Smooth muscle cell of the brain vasculature (primary cell): ENCODE data around the gene PEMT.

ENCODE experiments used
- DNase-seq: peaks from one replicate; pipeline ENCODE4 v3.0.0-alpha.2; 2012; ENCODE audit warnings: low read depth, low spot score

Gene PEMT

DNA sequence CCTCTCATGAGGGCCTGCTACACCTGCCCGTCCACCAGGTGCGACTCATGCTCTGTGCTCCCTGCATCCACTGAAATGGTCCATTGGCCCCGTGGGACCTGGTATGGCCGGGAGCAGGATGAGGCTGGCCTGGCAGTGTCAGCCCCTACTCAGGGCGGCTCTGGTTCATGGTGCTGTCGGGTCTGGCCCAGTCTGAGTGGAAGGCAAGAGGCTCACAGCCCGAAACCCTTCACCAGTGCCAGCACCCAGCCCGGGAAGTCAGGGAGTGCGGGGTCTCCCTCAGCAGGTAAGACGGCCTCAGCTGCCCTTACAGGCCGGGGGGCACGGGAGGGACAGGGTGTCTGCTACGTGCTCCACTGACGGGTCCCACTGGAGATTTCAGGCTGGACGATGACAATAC, 54.8 kb downstream of the PEMT start:
- DNase-seq: no peak

DNA sequence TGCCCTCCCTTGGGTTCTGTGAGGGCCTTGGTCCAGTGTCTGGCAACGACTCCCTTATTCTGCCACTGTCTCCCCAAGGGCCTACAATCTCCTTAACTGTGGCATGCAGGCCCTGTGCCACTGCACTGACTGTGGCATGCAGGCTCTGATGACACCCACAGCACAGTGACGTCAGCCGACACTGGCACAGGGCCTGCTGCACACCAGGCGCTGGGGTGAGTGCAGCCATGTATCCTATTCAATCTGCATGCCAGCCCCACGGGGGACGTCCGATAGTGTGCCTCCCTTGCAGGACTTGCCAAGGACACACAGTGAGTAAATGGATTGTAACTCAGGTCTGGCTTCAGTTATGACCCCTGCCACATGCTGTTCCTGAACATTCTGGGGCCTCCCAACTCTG, 55.6 kb downstream of the PEMT start:
- no peak for DNase-seq

DNA sequence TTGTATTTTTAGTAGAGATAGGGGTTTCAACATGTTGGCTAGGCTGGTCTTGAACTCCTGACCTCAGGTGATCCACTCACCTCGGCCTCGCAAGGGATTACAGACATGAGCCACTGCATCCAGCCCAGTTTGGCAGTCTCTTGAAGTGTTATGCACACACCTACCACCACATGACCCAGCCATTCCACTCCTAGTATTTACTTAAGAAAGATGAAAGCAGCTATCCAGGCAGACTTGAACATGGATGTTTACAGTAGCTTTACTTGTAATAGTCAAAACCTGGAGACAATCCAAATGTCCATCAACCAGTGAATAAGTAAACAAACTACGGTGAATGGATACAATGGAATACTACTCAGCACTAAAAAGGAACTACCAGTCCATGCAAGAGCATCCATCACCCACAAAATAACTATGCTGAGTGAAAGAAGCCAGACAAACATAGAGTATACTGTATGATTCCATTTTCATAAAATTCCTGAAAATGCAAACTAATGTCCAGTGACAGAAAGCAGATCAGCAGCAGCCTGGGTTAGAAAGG, 57.5 kb downstream of the PEMT start:
- DNase-seq: no peak

DNA sequence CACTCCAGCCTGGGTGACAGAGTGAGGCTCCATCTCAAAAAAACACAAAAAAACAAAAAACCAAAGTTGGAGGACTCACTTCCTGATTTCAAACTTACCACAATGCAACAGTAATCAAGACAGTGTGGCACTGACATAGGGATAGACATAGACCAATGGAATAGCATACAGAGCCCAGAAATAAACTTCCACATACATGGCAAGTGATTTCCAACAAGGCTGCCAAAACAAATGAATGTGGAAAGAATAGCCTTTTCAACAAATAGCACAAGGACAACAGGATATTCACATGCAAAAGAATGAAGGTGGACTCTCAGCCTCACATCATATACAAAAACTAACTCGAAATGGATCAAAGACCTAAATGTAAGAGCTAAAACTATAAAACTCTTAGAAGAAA, 58.5 kb downstream of the PEMT start:
- DNase-seq: no peak

DNA sequence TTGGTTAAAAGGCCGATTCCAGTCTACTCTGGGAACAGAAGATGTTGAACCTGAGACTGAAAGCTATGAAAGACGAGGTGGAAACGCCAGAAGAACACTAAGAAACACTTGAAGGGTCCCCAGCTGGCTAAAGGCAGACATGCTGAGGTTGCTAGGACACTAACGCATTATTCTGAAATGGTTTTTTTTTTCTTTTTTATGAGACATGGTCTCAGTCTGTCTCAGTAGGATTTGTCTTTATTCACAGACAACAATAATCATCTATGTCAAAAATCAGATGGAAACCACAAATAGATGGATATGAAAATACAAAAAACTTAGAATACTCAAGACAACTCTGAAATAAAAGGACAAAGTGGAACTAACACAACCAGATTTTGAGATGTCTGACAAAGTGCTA, 60.4 kb downstream of the PEMT start:
- DNase-seq: no peak

DNA sequence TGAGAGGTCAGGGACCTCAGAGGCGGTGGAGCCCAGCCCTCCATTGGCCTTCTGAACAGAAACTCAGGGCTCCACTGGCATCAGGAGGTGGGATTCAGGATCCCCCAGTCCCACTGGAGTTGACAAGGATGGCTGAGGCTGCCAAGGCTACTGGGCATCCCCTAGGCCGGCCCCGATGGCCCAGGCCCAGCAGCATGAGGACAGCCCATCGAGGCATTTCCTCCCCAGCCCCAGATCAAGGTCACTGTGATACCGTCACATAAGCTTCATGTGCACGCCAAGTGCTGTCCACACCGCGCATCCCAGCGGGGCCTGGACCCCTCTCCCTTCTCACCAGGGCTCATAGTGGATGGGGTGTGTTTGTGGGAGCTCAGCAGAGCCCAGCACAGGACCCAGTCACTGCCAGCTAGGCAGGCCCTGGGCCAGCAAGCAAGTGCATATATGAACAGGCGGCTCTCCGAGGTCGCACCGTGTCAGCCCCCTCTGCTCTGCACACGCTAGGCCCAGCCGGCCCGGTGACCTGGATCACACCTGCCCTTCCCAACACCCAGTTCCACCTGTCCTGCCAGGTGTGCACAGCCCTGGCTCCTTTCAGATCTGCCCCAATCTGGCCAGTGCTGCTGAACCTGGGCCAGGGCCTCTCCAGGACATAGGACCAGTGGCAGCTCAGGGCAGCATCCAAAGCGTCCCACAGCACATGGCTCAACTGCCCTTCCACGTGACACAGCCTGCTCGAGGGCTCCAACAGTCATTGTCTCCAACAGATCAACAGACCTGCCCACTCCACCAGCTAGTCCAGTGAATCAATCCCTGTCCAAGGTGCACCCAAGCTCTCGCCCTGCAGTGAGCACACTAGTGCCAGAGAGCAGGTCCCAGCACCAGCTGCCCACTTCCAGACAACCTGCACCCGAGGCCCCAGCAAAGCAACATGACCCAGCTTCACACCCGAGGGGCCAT, 62.5 kb downstream of the PEMT start:
- DNase-seq: no peak

DNA sequence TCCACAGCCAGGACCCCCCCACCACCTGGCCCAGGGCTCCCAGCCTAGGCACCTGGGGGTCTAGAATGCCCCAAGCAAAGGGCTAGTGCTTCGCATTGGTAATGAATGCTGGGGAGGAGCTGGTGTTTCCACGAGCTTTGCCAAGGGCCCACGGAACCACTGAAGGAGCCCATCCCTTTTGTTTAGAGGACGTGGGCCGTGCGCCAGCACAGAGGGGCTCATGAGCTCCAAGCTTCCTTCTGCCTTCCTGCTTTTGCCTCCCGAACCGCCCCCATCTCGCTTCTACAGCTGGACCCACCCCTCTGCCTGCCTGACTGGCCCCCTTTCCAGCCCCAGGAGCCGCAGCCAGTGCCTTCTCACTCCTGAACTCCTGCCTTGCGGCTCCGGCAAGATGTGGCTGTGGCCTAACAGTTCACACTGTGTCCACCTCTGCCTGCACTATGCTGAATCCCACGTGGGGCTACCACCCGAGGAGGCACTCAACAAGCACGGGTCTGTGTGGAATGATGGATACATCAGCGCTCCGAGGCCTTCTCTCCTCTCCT, 63.5 kb downstream of the PEMT start:
- no peak for DNase-seq

DNA sequence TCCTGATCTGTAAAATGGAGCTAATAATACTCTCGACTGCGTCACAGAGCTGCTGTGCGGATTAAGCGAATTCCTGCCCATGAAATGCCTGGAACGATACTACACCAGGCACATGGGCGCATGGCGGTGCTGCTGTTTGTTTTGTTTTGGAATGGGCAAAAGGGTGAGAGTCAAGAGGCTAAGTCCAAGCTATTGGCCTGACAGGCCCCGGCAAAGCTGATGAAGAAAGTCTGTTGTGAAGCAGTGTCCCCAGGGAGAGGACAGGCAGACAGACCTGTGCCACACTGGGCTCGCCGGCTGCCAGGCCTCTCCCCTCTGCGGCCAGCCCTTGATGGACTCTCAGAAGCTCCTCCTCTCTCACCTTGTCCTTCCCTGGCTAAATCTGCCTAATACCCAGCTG, 64.0 kb downstream of the PEMT start:
- DNase-seq: no peak

DNA sequence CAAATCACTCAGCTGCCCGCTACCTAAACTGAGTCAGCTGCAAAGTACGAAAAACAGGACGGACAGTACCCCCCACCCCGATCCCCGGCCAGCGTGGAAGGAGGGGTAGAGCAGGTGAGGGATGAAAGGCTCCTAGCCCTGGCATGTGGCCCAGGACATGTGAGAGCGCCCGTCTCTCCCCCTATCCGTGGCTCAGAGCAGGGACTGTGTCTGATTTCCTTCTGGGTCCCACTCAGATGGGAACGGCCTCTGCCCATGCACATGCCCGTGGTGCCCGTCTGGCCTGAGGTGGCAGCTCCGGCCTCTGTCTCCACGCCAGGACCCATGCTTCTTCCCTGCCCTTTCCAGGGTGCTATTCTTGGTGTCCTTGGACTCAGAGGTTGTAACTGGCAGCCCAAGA, 65.1 kb downstream of the PEMT start:
- no peak for DNase-seq

DNA sequence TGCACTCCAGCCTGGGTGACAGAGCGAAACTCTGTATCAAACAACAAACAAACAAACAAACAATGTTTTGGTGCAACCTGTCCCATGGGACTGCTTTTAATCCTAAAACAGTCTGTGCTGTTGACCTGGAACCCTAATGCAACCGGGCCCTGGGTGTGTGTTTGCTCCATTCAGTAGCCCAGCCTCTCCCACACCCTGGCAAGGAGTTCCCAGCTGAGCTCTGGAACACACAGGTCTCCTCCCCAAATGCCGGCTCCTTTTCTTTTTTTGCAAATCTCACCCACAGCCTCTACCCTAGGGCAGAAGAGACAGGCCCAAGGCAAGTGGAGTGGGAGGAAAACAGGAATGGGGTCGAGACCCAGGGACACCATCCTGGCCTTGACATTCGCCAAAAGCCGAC, 65.6 kb downstream of the PEMT start:
- DNase-seq: no peak

DNA sequence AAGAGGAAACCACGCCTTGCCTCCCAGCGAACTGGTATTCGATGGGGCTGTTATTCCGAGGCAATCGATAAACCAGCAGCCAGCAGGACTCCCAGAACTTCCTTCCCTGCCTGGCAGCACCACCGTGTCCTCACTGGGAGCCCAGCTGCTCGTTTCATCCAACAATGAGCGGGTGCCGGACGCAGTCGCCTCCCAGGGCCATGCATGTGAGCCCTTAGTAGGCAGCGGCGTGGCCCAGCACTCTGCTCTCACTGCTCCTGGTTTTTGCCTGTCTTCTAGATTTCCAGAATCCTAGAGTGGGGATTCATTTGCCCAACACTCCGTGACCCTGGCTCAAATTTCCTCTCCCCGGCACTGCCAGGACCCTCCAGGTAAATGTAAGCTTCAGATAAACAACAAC, 66.2 kb downstream of the PEMT start:
- no peak for DNase-seq

DNA sequence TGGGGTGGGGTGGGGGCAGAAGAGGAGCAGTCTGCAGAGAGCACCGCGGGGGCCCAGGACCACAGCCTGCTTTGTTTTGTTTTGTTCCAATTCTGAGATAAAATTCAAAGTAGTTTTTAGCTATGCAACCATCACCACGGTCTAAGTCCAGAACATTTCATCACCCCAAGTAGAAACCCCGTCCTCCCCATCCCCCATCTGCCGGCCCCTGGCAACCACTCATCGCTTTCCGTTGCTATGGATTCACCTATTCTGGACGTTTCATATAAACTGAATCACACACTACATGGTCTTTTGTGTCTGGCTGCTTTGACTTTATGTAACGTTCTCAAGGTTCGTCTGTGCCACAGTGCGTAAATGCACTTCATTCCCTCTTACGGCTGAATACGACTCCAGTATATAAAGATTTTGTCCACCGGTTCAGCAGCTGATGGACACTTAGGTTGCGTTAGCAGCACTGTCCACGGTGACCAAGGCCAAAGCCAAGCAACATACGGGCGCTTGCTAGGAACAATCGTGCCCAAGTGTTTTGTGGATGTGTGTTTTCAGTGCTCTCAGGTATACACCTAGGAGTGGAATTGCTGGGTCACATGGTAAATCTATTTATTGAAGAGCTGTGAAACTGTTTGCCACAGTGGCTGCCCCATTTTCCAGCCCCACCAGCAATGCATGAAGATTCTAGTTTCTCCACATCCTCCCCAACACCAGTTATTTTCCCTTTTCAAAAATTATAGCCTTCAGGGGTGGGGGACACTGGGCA, 67.6 kb downstream of the PEMT start:
- peak; percentile 65 for DNase-seq

DNA sequence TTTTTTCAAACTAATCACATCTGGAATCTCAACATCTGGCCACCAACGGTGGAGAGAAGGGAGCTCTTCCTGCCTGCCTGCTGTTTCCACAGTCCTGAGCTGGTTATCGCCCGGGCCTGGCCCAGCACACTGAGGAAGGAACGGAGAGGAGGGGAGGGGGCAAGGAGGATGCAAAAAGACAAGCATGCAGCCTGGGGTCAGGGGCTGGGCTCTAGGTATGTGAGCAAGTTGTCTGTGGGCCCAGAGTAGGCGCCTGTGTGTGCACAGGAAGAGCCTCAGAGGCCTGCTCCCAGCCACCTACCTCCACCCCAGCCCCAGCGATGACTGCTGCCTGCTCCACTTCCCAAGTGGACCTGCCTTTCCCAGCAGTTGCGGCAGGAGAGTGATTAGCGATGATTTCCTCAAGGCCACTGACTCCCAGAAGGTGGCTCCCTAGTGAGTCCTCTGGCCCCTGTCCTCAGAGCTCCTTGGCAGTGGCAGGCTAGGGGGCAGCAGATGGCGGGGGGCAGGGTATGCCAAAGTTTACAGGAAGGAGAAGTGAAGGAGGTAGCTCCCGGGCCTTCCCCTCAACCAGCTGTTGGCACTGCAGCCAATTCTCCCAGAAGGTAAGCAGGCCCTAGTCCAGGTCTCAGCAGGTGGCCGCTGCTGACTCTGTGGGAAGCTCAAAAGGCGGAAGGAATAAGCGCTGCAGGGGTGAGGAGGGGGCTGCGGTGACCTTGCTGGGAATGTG, 68.3 kb downstream of the PEMT start:
- DNase-seq: no peak

DNA sequence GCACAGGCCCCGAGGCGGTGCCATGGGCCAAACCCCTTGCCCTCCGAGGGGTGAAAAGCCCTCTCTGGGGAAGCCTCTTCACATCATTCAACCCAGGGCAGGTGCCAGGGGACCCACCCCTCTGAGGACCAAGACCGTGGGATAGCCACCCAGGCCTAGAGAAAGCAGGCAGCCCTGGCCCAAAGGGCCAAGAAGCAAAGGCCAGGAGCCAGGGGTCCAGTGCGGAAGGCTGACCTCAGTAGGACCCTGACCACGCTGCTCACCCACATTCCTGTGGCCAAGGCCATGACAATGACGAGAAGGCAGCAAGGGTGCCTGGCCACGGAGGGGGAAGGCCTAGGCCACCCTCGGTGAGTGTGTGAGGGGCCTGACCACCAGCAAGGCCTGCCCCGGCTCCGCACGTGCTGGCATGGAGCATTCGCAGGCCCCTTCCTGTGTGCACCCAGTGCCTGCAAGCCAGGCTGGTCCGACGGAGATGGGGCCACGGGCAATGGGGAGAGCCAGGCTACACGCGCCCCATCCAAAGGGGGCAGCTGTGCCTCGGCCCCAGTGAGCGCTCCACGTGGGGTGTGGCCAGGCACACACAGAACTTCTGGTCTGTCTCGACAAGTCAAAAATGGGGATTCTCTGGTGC, 70.8 kb downstream of the PEMT start:
- DNase-seq: no peak

DNA sequence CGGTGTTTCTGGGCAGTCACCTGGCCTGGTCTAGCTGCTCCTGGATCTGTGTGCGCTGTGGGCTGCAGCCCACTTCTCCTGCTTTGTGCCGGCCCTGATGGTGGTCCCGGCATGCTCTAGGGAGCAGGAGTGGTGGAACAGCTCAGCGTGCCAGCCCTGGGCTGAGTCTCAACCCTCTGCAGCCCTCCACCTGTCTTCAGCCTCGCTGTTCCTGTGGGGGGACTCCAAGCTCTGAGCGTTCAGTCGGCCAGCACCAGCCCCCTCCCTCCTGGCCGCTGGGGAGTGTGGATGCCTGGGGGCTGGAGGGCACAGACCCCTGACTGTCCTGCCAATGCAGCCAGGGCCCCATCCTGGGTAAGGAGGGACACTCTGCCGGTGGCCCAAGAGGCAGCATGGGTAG, 71.6 kb downstream of the PEMT start:
- DNase-seq: no peak

DNA sequence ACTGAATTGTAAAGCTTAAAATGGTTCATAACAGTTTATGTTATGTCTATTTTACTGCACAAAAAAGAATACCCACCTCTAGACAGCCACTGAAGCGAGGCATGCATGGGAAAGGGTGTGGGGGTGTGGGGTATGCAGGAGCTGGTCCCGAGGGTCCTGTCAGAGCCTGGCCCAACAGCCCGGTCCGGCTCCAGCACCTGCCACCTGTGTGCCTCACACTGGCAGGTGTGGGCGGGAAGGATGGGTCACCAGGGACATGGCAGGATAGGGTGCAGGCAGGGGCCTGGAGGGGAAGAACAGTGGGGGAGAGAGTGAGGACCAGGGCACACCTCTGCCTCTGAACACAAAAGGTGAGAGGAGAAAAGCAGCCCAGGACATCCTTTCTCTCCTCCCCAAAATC, 72.6 kb downstream of the PEMT start:
- DNase-seq: no peak

DNA sequence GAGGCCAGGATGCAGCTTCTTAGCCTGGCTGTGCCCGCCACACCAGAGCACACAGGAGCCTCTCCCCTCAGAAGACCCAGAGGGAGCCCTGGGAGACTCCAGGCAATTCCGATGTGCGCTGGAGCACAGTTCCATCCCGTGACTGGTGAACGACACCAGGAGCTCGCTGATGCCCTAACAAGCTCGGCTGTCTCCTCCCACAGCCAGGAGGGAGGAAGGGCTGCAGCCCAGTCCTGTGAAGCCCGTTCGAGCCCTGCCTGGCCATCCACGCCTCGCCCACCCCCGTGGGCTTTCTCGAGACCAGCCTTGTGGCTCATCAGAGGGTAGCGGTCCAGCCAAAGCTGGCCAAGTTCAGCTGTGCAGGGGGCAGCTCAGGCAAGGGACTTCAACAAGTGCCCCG, 73.5 kb downstream of the PEMT start:
- no peak for DNase-seq

DNA sequence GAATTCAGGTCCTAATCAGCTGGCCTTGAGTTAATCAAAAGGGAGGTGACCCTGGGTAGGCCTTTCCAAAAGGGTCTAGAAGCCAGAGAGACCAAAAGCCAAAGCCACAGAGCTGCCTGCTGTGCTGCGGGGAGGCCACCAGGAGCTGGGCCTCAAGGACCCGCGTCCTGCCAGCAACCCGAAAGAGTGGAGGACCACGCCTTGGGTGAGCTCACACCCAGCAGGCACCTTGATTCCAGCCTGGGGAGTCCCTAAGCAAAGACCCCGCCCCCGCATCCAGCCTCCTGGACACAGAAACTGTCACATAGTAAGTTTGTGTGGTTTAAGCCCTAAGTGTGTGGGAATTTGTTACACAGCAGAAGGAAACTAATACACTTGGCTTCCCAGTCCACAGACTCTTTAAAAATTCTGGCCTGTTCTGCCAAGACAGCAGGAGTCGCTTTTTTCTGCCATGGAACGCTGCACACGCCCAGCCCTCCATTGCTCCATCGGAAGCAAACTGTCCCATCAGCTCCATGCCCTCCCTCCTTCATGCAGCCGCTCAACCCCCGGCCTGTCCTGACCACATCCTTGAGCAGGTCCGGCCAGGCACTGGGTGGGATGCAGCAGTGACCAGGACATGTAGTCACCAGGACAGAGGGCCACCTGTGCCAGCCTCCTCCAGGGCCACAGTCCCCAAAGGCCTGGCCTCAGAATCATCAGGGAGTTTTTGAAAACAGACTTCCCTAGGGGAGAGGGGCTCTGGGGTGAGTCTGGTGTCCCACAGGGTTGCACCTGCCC, 74.4 kb downstream of the PEMT start:
- no peak for DNase-seq

DNA sequence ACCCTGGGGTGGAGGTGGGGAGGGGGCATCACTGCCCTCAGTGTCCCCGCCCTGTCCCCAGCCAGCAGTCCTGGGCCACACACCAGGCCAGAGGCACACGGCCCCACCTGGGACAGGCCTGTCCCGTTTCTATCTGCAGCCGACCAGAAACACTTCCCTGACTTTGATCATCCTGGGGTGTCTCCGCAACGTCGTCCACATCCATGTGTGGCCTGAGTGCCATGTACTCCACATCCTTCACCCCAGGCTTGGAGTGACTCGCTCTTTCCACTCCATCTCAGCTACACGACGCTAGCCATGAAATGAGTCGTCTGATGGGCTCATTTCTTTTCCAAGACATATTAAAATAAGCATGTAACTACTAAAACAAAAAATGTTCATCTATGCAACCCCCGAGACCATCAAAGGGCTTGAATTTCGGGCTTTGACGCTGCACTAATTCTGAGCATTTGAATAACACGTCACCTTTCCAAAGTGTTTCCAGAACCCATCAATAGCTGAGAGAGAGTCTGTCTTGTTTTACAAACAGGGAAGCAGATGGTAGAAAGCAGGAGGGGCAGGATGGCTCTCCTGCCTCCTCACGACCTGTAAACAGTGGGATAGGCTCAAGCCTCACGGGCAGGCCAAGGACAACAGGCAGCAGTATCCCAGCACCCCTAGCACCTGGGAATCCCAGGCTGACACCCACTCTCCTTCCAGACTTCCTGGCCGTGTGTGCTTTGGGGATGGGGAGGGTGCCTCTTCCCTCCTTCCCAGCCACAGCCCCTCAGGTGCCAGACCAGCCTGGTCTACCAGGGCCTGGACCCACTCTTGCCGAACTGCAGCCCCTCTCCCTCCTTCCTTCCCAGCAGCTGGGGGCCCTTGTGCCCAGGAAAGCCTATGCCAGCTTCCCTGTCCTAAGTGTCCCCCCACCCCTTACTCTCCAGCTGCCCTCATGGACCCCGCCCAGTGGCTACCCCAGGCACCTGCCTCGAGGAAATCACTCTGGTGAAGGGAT, 75.3 kb downstream of the PEMT start:
- DNase-seq: no peak
